Activated B cell treated with CpG ODN at 0.5 μM for 24 hours (primary cell): ENCODE data around the gene NCKAP5. TPM values are rescaled to one million over a fixed set of nuclear protein-coding genes. Genes with fewer than 3 reads are reported as not detected.

Source experiments
- ATAC-seq: fragments of 200-7000 bp; cut with Tn5 transposase; one replicate; pipeline ENCODE4 v1.10.0; 2021; ENCODE audit warnings: low read depth, mild to moderate bottlenecking, moderate library complexity
- CTCF ChIA-PET: fragments of 350-600 bp; sonication (Branson Sonifier 250); formaldehyde crosslinking; loops from one replicate; lab custom pipeline; 2021; ENCODE audit warnings: antibody characterized with exemption; lab: Charles Lee
- POLR2A ChIA-PET: fragments of 350-600 bp; sonication (Branson Sonifier 250); formaldehyde crosslinking; loops from one replicate; lab custom pipeline; 2021; ENCODE audit warnings: antibody characterized with exemption; lab: Charles Lee
- DNase-seq: peaks from one replicate; pipeline ENCODE4 v3.0.0; 2022
- H3K27ac Mint-ChIP-seq: one replicate; pipeline ENCODE4 v1.8.0; 2020; ENCODE audit warnings: mixed read lengths
- H3K27me3 Mint-ChIP-seq: one replicate; pipeline ENCODE4 v1.8.0; 2021; ENCODE audit warnings: mixed read lengths
- H3K36me3 Mint-ChIP-seq: one replicate; pipeline ENCODE4 v1.8.0; 2021; ENCODE audit warnings: low read depth, mixed read lengths
- H3K4me1 Mint-ChIP-seq: one replicate; pipeline ENCODE4 v1.8.0; 2021; ENCODE audit warnings: mixed read lengths
- H3K4me3 Mint-ChIP-seq: one replicate; pipeline ENCODE4 v1.8.0; 2020; ENCODE audit warnings: mild to moderate bottlenecking, mixed read lengths
- H3K9me3 Mint-ChIP-seq: one replicate; pipeline ENCODE4 v1.8.0; 2020; ENCODE audit warnings: mixed read lengths
- CTCF ChIP-seq: fragments of 200-600 bp; IDR thresholded peaks from one replicate; pipeline ENCODE4 v1.8.0; 2022; ENCODE audit warnings: antibody characterized with exemption, mild to moderate bottlenecking
- intact Hi-C: fragments of 100-400 bp; cut with micrococcal nuclease; formaldehyde crosslinking; loops from one replicate; pipeline ENCODE4 v1.15.1; 2024
- total RNA-seq: library from RNA; stranded (reverse); gene quantifications from 2 replicates; pipeline ENCODE4 v1.2.3, GENCODE V29; 2022

Gene NCKAP5
- total RNA-seq, 1 donor from 2014 or later = not detected

GRCh38 chr2:132923787-132924186, 644.5 kb downstream of the NCKAP5 start:
- Mint-ChIP-seq H3K27ac (no peak overlapping the region), H3K27me3 (no peaks in the 10 kb centered on the region), H3K4me1 (no peaks in the 10 kb centered on the region), H3K9me3 (peaks cover 3% of the 10 kb centered on the region), H3K4me3 (no peak overlapping the region), H3K36me3 (no peaks in the 10 kb centered on the region)
- ATAC-seq (no peak), DNase-seq (no peak)
- intact Hi-C loops = no loop called here
- ChIA-PET POLR2A (no interaction called here), CTCF (no interaction called here)
- no peak for TF ChIP-seq CTCF

- Mint-ChIP-seq H3K4me1 (no peaks in the 10 kb centered on the region), H3K4me3 (no peak overlapping the region), H3K9me3 (no peaks in the 10 kb centered on the region), H3K36me3 (no peaks in the 10 kb centered on the region), H3K27ac (no peak overlapping the region), H3K27me3 (no peaks in the 10 kb centered on the region)
- ATAC-seq = no peak
- POLR2A ChIA-PET = no interaction called here
- no peak for TF ChIP-seq CTCF
- DNase-seq = no peak
- intact Hi-C loops = no loop called here
- CTCF ChIA-PET = no interaction called here
Measured at GRCh38 chr2:132915812-132916549, 652.3 kb downstream of the NCKAP5 start.

GRCh38 chr2:132911726-132912724, 656.2 kb downstream of the NCKAP5 start:
- no peak overlapping the region for H3K4me3 Mint-ChIP-seq
- H3K27me3 Mint-ChIP-seq = no peaks in the 10 kb centered on the region
- ATAC-seq (no peak), DNase-seq (no peak)
- no peak overlapping the region for H3K27ac Mint-ChIP-seq
- no peaks in the 10 kb centered on the region for H3K4me1 Mint-ChIP-seq
- H3K9me3 Mint-ChIP-seq = peaks cover 3% of the 10 kb centered on the region
- H3K36me3 Mint-ChIP-seq = no peaks in the 10 kb centered on the region
- ChIA-PET CTCF (no interaction called here), POLR2A (no interaction called here)
- no peak for TF ChIP-seq CTCF
- intact Hi-C loops = no loop called here

GRCh38 chr2:132910432-132910831, 657.8 kb downstream of the NCKAP5 start:
- no peak overlapping the region for H3K4me3 Mint-ChIP-seq
- no peak for ATAC-seq
- DNase-seq = no peak
- intact Hi-C loops = no loop called here
- no peak overlapping the region for H3K27ac Mint-ChIP-seq
- no peak for TF ChIP-seq CTCF
- no peaks in the 10 kb centered on the region for H3K36me3 Mint-ChIP-seq
- no peaks in the 10 kb centered on the region for H3K4me1 Mint-ChIP-seq
- POLR2A ChIA-PET = no interaction called here
- CTCF ChIA-PET = no interaction called here
- H3K9me3 Mint-ChIP-seq = peaks cover 6% of the 10 kb centered on the region
- H3K27me3 Mint-ChIP-seq = no peaks in the 10 kb centered on the region

GRCh38 chr2:132909427-132909826, 658.8 kb downstream of the NCKAP5 start:
- ChIA-PET CTCF (no interaction called here), POLR2A (no interaction called here)
- Mint-ChIP-seq H3K36me3 (no peaks in the 10 kb centered on the region), H3K27me3 (no peaks in the 10 kb centered on the region), H3K4me3 (no peak overlapping the region), H3K9me3 (peaks cover 6% of the 10 kb centered on the region), H3K27ac (no peak overlapping the region), H3K4me1 (no peaks in the 10 kb centered on the region)
- no peak for TF ChIP-seq CTCF
- DNase-seq (no peak), ATAC-seq (no peak)
- intact Hi-C loops = no loop called here
